GM19240 (cell line): ENCODE measurements around the gene SLC18A3.

Experiments
- DNase-seq: peaks from one replicate; pipeline ENCODE4 v3.0.0; 2011; ENCODE audit warnings: low spot score; ENCODE audit not compliant: insufficient read length

SLC18A3 gene

DNA sequence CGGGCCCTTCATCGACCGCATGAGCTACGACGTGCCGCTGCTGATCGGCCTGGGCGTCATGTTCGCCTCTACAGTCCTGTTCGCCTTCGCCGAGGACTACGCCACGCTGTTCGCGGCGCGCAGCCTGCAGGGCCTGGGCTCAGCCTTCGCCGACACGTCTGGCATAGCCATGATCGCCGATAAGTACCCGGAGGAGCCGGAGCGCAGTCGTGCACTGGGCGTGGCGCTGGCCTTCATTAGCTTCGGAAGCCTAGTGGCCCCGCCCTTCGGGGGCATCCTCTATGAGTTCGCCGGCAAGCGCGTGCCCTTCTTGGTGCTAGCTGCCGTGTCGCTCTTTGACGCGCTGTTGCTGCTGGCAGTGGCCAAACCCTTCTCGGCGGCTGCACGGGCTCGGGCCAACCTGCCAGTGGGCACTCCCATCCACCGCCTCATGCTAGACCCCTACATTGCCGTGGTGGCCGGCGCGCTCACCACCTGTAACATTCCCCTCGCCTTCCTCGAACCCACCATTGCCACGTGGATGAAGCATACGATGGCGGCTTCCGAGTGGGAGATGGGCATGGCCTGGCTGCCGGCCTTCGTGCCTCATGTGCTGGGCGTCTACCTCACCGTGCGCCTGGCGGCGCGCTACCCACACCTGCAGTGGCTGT, 1.2 kb downstream of the SLC18A3 start:
- no peak for DNase-seq

- DNase-seq, result no peak
Measured at GRCh38 chr10:49611816-49612512, 1.9 kb downstream of the SLC18A3 start.

DNA sequence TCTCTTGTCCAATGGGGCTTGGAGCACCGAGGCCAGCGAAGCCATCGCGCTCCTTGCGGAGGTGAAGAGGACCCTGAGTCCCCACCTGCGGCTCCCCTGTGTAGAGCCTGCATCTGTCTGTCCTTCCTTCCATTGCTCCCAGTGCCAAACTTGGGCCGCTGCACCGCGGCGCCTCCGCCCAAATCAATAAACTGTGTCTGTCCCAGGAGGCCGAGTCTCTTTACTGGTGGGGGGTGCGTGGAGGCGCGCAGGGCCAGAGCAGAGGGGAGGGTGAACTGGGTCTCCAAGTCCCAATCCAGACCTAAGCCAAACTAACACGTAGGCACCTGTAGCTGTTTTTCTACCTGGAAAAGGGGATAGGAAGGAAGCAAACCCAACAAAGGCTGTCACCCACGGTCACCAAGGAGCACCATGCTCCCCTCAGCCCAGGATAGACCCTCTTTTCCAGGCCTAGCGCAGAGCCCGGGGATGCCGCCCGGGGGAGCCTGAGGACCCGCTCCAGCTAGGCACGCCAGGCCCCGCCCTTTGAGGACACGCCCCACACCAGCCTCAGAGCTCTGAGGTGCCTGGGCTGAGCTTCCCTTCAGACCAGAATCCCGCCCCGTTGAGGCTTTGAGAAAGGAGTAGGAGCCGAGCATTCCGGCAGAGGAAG, 2.5 kb downstream of the SLC18A3 start:
- DNase-seq, result no peak

GRCh38 chr10:49613165-49613881, 3.2 kb downstream of the SLC18A3 start:
- DNase-seq, result no peak

DNA sequence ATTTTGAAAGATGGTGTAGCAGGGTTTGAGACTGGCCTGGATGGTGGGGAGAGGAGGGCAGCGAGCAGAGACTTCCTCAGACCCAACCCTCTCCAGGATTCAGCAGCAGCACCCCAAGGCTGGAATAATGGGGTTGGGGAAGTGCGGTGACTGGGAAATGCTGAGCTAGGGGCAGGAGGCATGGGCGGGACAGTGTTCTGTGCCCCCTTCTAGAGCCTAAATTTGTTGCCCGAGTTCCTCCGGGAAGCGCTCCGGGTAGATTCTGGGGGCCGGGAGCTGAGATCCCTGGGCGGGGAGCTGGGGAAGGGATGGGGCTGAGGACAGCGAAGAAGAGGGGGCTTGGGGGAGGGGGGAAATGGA, 3.8 kb downstream of the SLC18A3 start, which contains the start of gene CHAT:
Gene CHAT, plus strand, starts transcription at position 156 of the 360 bp plus-strand sequence. Its CDS starts 153 bp downstream, at position 309.
- DNase-seq, result no peak

DNA sequence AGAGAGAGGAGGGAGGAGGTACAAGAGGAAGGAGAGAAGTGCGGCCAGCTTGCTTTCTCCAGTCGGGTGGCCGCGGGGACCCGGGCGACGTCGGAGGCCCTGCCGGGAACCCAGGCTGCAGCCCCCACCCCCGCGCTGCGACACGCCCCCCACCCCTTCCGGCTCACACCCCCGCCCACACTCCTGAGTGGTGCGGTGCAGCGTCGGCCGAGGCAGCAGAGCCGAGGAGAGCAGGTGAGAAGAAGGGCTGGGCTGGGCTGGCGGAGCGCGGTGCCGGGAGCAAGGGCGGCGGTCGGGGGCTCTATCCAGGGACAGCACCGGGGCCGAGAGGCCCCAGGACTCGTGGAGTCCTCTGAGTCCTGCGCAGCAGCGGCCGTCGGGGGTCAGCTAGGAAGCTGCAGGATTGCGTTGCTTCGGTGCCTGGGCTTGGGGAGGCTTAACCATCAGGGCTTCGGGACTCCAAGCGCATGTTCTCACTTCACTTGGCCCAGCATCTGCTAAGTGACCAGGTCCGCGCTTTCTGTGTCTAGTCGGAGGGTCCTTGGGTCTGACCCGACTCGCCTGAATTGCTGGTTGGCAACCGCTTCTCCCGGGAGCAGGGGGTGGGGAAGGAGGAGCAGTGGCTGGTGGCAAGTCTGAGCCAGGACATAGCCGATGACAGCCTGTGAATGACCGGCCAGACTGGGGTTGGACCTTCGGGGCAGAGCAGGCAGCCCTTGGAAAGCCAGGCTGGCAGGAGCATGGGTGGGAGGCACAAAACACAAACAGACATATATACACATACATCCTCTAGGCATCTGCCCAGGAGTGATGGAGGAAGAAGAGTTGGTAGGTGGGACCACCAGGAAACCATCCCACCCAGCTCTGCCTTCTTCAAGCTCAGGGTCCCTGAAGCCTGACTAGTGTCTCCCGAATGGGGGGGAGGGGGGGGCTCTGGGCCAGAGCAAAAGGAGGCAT, 4.4 kb downstream of the SLC18A3 start:
- DNase-seq, result no peak

DNA sequence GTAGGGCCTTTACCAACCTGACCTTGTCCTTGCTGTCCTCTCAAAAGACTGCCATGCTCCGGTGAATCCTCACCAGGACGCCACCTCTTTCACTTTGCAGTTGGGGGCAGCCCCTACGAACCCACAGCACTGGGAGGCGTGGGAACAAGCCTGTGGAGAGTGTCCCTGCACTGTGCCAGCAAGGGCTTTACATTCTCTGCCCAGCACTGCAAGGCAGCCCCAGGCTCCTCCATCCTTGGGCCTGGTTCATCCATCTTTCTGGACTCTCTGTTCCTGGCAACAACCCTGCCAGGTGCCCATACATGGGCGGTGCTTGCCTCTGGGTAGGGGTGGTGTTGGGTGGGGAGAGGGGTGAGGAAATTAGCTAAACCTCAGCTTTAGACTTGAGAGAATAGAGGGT, 5.1 kb downstream of the SLC18A3 start:
- DNase-seq, result no peak

DNA sequence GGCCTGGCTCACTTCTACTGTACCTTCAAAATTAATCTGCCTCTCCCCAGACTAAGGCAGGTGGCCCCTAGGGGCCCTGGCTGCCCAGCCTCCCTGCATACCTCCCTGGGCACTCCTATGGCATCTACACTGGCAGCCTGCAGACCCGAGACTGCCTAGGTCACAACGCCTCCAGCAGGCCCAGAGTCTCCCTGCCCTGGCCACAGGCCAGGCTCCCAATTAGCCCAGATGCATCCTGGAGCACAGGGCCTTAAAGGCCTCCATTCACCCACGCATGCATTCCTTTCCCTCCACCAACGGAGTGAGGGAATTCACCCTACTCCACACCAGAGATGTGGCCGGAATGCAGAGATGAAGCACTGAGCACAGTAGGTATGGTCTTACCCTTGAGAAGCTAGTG, 5.6 kb downstream of the SLC18A3 start:
- DNase-seq, result no peak

DNA sequence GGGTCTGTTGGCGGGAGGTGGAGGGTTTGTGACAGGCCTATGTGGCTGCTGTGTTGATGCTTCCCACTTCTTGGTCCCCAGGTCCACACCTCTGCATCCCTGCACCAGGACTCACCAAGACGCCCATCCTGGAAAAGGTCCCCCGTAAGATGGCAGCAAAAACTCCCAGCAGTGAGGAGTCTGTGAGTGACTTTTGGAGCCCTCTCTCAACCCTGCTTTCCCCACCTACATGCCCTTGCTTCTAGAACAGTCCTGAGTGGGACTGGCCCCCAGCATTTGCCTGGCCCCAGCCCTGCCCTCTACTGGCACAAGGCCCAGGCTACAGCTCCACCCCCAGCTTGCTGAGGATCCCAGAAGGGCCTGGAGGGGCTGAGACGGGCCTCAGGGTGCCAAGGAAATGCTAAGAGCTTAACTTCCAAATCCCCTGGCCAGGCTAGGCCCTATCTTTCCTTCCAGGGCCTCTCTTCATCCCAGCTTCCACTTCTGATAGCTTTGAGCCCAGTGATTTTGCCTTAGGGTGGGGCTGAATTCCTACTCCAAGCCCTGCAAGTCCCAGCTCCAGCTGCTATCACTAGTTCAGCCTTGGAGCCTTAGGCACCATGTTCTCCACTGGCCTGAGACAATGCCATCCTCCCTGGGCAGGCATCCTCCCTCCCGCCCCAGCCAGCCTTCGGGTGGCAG, 6.5 kb downstream of the SLC18A3 start:
- DNase-seq, result no peak

DNA sequence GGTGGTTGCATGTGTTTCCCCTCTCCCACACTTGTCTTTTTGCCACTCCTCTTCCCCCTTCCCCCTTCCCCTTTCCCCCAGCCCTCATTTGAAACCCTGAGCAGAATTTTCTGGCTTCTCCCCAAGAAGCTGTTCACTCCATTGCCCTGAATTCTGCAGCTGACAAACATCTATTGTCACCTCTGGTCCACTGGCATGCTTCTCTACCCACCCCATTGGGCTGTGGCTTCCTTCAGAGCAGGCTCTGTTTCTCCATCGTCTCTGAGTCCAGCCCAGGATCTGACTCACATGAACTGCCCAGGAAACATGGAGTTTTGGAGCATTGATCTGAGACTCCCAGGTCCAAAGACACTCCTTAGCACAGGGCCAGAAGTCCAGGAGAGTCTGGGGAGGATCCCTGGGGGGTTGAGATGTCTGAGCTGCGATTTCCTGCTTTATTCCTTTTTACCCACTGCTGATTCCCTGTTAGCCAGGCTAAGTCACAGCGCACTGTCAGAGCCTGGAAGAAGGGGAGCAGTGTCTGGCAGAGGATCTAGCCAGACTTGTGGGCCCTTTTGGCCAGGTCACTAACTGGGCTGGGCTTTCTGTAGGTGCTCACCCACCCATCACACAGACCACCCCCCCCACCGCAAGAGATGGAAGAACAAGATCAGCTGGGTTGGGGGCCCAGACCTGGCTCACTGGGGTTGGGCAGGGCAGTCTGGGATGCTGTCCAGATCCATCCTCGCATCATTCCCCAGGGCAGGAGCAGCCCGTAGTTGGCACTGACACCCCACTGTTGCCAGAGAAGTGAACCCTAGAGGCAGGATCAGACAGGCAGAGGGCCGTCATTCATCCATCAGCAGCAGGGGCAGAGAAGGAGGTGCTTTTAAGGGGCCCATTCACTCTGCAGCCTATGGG, 7.3 kb downstream of the SLC18A3 start:
- no peak for DNase-seq

GRCh38 chr10:49618821-49619220, 8.7 kb downstream of the SLC18A3 start:
- DNase-seq, result no peak

GRCh38 chr10:49619613-49620012, 9.5 kb downstream of the SLC18A3 start:
- no peak for DNase-seq

DNA sequence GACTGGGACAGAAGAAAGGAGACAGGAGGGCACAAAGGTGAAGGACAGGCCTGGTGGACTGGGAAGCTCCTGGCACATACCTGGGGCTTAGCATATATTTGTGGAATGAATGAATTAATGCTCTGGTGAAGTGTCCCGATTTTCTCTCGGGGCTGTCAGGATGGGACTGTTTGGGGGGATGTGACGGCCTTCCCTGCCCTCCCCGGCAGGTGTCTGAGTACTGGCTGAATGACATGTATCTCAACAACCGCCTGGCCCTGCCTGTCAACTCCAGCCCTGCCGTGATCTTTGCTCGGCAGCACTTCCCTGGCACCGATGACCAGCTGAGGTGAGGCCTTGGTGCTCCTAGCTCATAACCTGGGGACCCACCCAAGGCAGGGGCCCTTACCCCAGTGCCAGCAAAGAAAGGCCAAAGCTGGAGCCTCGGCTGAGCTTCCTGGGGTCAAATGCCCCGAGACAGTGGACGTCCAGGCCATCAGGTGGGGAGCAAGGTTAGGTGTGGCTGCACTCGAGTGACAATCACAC, 10.2 kb downstream of the SLC18A3 start:
- DNase-seq, result no peak

- DNase-seq, result no peak
Measured at GRCh38 chr10:49620841-49621378, 10.8 kb downstream of the SLC18A3 start.

- no peak for DNase-seq
Measured at GRCh38 chr10:49621561-49621960, 11.5 kb downstream of the SLC18A3 start.

GRCh38 chr10:49622426-49623425, 12.6 kb downstream of the SLC18A3 start:
- DNase-seq, result no peak

DNA sequence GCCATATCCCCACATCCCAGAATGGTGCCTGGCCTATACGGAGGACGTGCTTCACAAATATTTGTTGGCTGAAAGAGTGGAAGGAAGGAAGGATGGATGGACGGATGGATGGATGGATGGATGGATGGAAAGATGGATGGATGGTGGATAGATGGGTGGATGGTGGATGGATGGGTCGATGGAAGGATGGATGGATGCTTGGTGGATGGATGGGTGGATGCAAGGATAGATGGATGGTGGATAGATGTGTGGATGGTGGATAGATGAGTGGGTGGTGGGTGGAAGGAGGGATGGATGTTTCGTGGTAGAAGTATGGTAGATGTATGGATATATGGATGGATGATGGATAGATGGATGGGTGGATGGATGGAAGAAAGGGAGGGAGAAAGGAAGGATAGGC, 14.5 kb downstream of the SLC18A3 start:
- no peak for DNase-seq
